ENCODE results near the gene GNG7.
"Not testable (repeated sequence)": the region's sequence is repeated elsewhere in the genome, so short reads cannot be mapped to it uniquely, and the experiment has no call there.

Gene GNG7

DNA sequence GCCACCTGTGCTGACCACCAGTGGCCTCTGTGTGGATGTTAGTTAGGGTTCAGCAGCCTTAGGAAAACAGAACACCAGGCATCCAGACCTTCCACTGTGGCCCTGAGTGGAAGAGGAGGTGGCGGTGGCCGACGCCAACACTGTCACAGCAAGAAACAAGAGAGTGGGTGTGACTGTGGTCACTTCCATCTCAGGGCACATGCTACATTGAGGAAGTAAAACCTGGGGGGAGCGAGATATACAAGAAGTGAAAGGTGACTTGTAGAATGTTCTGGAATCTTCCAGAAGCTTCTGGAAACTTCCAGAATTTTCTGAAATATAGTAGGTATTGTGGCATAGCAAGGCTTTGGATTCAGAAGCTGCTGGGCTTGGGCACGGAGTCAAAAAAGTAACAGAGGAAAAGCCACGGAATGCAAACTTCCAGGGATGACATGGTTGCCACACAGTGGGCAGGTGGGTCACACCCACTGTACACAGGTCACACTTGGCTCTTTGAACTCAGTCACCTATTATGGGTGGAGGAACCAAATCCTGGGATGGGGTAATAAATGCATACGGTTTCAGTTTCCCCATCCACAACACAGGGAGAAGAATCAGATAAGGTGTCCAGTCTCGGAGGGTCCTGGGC is 24.3 kb downstream of the GNG7 start:
- H3K27ac ChIP-seq, result no peak overlapping the region
- DNase-seq (ENCODE audit: low read depth, low spot score), result no peak
- no peak for TF ChIP-seq EZH2 (IDR thresholded peaks at IDR 0.05)
- no peak for TF ChIP-seq POLR2AphosphoS5 (IDR thresholded peaks at IDR 0.05; ENCODE audit: borderline replicate concordance, low read depth, low read length)
- TF ChIP-seq FOXP2 (optimal IDR thresholded peaks at IDR 0.05; ENCODE audit: control extremely low read depth, extremely low read length, insufficient read depth), result no peak

DNA sequence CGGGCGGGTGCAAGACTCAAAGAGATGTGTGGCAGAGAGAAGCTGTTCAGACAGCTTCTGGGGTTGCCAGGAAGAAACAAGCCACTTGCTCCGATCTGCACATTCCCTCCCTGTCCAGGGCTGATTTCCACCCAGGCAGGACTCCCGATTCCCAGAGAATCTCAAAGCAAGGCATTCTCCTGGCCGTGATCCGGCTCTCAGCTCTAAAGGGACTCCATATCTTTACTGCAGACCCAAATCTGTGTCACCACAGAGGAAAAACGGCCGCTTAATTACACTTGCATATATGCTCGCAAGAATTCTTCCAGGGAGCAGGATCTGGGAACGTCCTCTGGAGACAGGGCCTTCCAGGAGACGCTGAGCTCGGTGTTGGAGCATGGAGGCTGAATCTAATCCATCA is 25.7 kb downstream of the GNG7 start:
- TF ChIP-seq EZH2 (IDR thresholded peaks at IDR 0.05) (no peak), FOXP2 (optimal IDR thresholded peaks at IDR 0.05; ENCODE audit: control extremely low read depth, extremely low read length, insufficient read depth) (no peak), POLR2AphosphoS5 (IDR thresholded peaks at IDR 0.05; ENCODE audit: borderline replicate concordance, low read depth, low read length) (no peak)
- H3K36me3 ChIP-seq (ENCODE audit: insufficient read depth, low read length), result no peaks in the 10 kb centered on the region
- H3K27ac ChIP-seq, result no peak overlapping the region
- DNase-seq (ENCODE audit: low read depth, low spot score), result no peak
- H3K9ac ChIP-seq (ENCODE audit: insufficient read length), result no peak overlapping the region
- no peak overlapping the region for H3K4me3 ChIP-seq
- no peaks in the 10 kb centered on the region for H3K9me3 ChIP-seq (ENCODE audit: low read depth, low read length)

More for the DNA sequence above, 24.3 kb downstream of the GNG7 start:
- Histone ChIP-seq H3K36me3 (ENCODE audit: insufficient read depth, low read length) (no peaks in the 10 kb centered on the region), H3K9ac (ENCODE audit: insufficient read length) (no peak overlapping the region), H3K9me3 (ENCODE audit: low read depth, low read length) (no peaks in the 10 kb centered on the region), H3K4me3 (no peak overlapping the region)

DNA sequence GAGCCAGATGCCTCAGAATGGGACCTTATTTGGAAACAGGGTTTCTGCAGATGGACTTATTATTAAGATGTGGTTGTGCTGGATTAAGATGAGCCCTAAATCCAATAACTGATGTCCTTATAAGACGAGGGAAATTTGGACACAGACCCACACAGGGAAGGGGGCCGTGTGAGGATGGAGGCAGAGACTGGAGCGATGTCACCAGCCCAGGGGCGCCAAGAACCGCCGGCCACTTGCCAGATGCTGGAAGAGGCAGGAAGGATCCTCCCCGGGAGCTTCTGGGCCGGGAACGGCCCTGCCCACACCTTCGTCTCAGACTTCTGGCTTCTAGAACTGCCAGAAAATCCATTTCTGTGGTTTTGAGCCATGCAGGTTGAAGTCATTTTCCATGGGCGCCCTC is 26.6 kb downstream of the GNG7 start:
- no peak for TF ChIP-seq POLR2AphosphoS5 (IDR thresholded peaks at IDR 0.05; ENCODE audit: borderline replicate concordance, low read depth, low read length)
- TF ChIP-seq FOXP2 (optimal IDR thresholded peaks at IDR 0.05; ENCODE audit: control extremely low read depth, extremely low read length, insufficient read depth), result no peak
- TF ChIP-seq EZH2 (IDR thresholded peaks at IDR 0.05), result no peak
- no peaks in the 10 kb centered on the region for H3K36me3 ChIP-seq (ENCODE audit: insufficient read depth, low read length)

GRCh38 chr19:2670217-2670616 is 32.3 kb downstream of the GNG7 start:
- no peak for TF ChIP-seq POLR2AphosphoS5 (IDR thresholded peaks at IDR 0.05; ENCODE audit: borderline replicate concordance, low read depth, low read length)
- no peak for TF ChIP-seq FOXP2 (optimal IDR thresholded peaks at IDR 0.05; ENCODE audit: control extremely low read depth, extremely low read length, insufficient read depth)
- TF ChIP-seq EZH2 (IDR thresholded peaks at IDR 0.05), result no peak
- DNase-seq (ENCODE audit: low read depth, low spot score), result no peak
- no peak overlapping the region for H3K9ac ChIP-seq (ENCODE audit: insufficient read length)
- H3K27ac ChIP-seq, result no peak overlapping the region
- H3K9me3 ChIP-seq (ENCODE audit: low read depth, low read length), result no peaks in the 10 kb centered on the region
- H3K4me3 ChIP-seq, result no peak overlapping the region
- no peaks in the 10 kb centered on the region for H3K36me3 ChIP-seq (ENCODE audit: insufficient read depth, low read length)

More for the DNA sequence above, 26.6 kb downstream of the GNG7 start:
- Histone ChIP-seq H3K27ac (no peak overlapping the region), H3K9me3 (ENCODE audit: low read depth, low read length) (no peaks in the 10 kb centered on the region), H3K9ac (ENCODE audit: insufficient read length) (no peak overlapping the region), H3K4me3 (no peak overlapping the region)
- DNase-seq (ENCODE audit: low read depth, low spot score), result no peak

DNA sequence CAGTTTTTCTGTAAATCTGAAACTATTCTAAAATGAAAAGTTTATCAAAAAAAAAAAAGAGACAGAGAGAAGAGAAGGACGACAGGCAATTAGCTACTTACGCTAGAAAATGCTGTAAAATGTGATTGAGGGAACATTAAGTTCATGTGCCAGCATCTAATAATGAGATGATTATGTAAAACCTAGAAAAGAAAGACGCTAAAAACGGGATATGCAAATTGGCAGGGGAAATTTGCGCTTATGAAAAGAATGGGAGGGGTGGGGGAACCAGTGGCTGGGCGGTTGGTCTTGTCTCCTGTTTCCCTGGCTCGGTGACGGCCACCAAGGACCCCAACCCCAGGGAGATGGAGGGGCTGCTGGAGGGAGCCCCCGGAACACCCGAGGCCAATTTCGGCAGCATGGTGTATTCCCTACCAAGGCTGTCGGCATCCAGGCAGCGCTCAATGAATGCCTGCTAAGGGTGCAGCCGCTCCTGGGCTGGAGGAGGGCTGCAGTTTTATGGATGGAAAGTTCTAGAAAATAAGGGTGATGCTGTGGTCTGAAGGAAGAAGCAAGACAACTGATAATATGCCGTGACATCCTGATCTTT is 34.2 kb downstream of the GNG7 start:
- H3K9ac ChIP-seq (ENCODE audit: insufficient read length), result no peak overlapping the region

DNA sequence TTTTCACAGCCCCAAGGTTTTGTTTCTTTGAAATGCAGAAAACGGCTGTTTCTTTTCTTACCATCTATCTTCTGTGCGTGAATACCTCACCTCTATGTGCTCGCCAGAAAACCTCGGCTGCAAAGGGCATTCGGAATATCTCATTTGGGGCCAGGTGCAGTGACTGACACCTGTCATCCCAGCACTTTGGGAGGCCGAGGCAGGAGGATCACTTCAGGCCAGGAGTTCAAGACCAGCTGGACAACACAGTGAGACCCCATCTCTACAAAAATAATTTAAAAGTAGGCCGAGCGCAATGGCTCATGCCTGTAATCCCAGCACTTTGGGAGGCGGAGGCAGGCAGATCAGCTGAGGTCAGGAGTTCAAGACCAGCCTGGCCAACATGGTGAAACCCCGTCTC is 35.1 kb downstream of the GNG7 start:
- DNase-seq (ENCODE audit: low read depth, low spot score); H3K9ac ChIP-seq (ENCODE audit: insufficient read length); H3K4me3 ChIP-seq; H3K27ac ChIP-seq; H3K36me3 ChIP-seq (ENCODE audit: insufficient read depth, low read length); H3K9me3 ChIP-seq (ENCODE audit: low read depth, low read length): not testable (repeated sequence)

More for the DNA sequence above, 34.2 kb downstream of the GNG7 start:
- no peak for DNase-seq (ENCODE audit: low read depth, low spot score)
- TF ChIP-seq FOXP2 (optimal IDR thresholded peaks at IDR 0.05; ENCODE audit: control extremely low read depth, extremely low read length, insufficient read depth) (no peak), EZH2 (IDR thresholded peaks at IDR 0.05) (no peak), POLR2AphosphoS5 (IDR thresholded peaks at IDR 0.05; ENCODE audit: borderline replicate concordance, low read depth, low read length) (no peak)
- Histone ChIP-seq H3K4me3 (no peak overlapping the region), H3K36me3 (ENCODE audit: insufficient read depth, low read length) (no peaks in the 10 kb centered on the region), H3K9me3 (ENCODE audit: low read depth, low read length) (no peaks in the 10 kb centered on the region), H3K27ac (no peak overlapping the region)

DNA sequence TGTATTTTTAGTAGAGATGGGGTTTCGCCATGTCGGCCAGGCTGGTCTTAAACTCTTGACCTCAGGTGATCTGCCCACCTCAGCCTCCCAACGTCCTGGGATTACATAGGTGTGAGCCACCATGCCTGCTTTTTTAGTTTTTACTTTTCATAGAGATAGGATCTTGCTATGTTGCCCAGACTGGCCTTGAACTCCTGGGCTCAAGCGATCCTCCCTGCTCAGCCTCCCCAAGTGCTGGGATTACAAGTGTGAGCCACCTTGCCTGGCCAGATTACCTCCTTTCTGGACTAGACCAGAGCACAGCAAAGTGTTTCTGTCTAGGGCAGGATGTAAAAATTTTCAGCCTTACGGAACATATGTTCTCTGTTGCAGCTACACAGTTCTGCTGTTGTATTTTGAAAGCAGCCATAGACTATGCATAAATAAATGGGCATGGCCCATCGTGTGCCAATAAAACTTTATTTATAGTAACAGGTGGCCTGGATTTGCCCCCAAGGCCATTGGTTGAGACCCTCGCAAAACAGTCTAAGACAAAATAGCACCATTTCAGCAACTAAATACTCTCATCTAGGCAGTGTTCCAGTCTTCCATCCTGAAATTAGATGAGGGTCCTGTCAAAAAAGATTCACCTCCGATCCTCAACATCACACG is 36.0 kb downstream of the GNG7 start:
- Histone ChIP-seq H3K9ac (ENCODE audit: insufficient read length) (no peak overlapping the region), H3K4me3 (no peak overlapping the region), H3K9me3 (ENCODE audit: low read depth, low read length) (no peaks in the 10 kb centered on the region), H3K36me3 (ENCODE audit: insufficient read depth, low read length) (no peaks in the 10 kb centered on the region), H3K27ac (no peak overlapping the region)
- DNase-seq (ENCODE audit: low read depth, low spot score), result no peak
- TF ChIP-seq POLR2AphosphoS5 (IDR thresholded peaks at IDR 0.05; ENCODE audit: borderline replicate concordance, low read depth, low read length), result no peak
- TF ChIP-seq EZH2 (IDR thresholded peaks at IDR 0.05), result no peak
- TF ChIP-seq FOXP2 (optimal IDR thresholded peaks at IDR 0.05; ENCODE audit: control extremely low read depth, extremely low read length, insufficient read depth), result no peak

- Histone ChIP-seq H3K36me3 (ENCODE audit: insufficient read depth, low read length) (no peaks in the 10 kb centered on the region), H3K27ac (no peak overlapping the region), H3K9ac (ENCODE audit: insufficient read length) (no peak overlapping the region), H3K9me3 (ENCODE audit: low read depth, low read length) (no peaks in the 10 kb centered on the region), H3K4me3 (no peak overlapping the region)
- TF ChIP-seq FOXP2 (optimal IDR thresholded peaks at IDR 0.05; ENCODE audit: control extremely low read depth, extremely low read length, insufficient read depth), result no peak
- DNase-seq (ENCODE audit: low read depth, low spot score), result no peak
Observed at GRCh38 chr19:2665103-2665502, 37.4 kb downstream of the GNG7 start.
